NCI-H526 (cell line): ENCODE data around the gene ENTPD6.

Experiments used
- DNase-seq, 2 experiments: peaks; one replicate each; lab custom pipeline; 2025; lab: John Stamatoyannopoulos, UW

The ENTPD6 gene

GRCh38 chr20:25188218-25188617, 7.3 kb upstream of the ENTPD6 start:
- DNase-seq, result no peak

- DNase-seq, result no peak
These were observed 4.5 kb upstream of the ENTPD6 start for GRCh38 chr20:25191051-25191450.

GRCh38 chr20:25191689-25192088, 3.8 kb upstream of the ENTPD6 start:
- no peak for DNase-seq

- DNase-seq, result no peak
These were observed 1.7 kb upstream of the ENTPD6 start for GRCh38 chr20:25193843-25194242.

- DNase-seq, result no peak
These were observed 1.1 kb upstream of the ENTPD6 start for GRCh38 chr20:25194333-25194972.

GRCh38 chr20:25195962-25196785, 662 bp downstream of the ENTPD6 start:
- peak; percentile 58 to 74 for DNase-seq

GRCh38 chr20:25196786-25197120, 1.2 kb downstream of the ENTPD6 start:
- peak; percentile 56 to 65 for DNase-seq

- DNase-seq, result peak in 1 of 2 experiments; percentile 43
These were observed 1.8 kb downstream of the ENTPD6 start for GRCh38 chr20:25197183-25197869.

- no peak for DNase-seq
These were observed 2.3 kb downstream of the ENTPD6 start for GRCh38 chr20:25197870-25198190.

- DNase-seq, result no peak
These were observed 3.3 kb downstream of the ENTPD6 start for GRCh38 chr20:25198663-25199383.

- no peak for DNase-seq
These were observed 4.2 kb downstream of the ENTPD6 start for GRCh38 chr20:25199473-25200260.

GRCh38 chr20:25203089-25203488, 7.6 kb downstream of the ENTPD6 start:
- DNase-seq, result no peak

GRCh38 chr20:25203871-25204320, 8.4 kb downstream of the ENTPD6 start:
- no peak for DNase-seq

GRCh38 chr20:25204550-25205276, 9.2 kb downstream of the ENTPD6 start:
- DNase-seq, result no peak

- DNase-seq, result no peak
These were observed 10.0 kb downstream of the ENTPD6 start for GRCh38 chr20:25205277-25206062.

- no peak for DNase-seq
These were observed 10.5 kb downstream of the ENTPD6 start for GRCh38 chr20:25206063-25206403.

GRCh38 chr20:25206548-25206947, 11.0 kb downstream of the ENTPD6 start:
- DNase-seq, result no peak

GRCh38 chr20:25207149-25207959, 11.8 kb downstream of the ENTPD6 start:
- no peak for DNase-seq

- DNase-seq, result no peak
These were observed 12.5 kb downstream of the ENTPD6 start for GRCh38 chr20:25207960-25208534.
